HG03575 (cell line): ENCODE results near the gene TIA1.
"Not testable (repeated sequence)": the region's sequence is repeated elsewhere in the genome, so short reads cannot be mapped to it uniquely, and the experiment has no call there.

ENCODE experiments used
- ATAC-seq: cut with Tn5 transposase; IDR thresholded peaks from one replicate; pipeline ENCODE4 v1.9.1; 2021; ENCODE audit not compliant: unreplicated experiment, insufficient number of reproducible peaks, low FRiP score; ENCODE audit errors: extremely low read depth

TIA1 gene

DNA sequence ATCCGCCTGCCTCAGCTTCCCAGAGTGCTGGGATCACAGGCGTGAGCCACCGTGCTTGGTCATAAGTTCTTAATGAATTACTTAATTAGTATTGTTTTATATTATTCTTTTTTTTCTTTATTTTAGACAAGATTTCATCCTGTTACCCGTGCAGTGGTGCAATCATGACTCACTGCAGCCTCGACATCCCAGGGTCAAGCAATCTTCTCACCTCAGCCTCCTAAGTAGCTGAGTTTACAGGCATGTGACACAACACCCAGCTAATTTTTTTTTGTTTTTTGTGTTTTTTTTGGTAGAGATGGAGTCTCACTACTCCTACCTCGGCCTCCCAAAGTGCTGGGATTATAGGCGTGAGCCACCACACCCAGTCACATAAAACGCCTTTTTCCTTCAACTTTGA lies 74.9 kb downstream of the TIA1 start:
- ATAC-seq: no peak

DNA sequence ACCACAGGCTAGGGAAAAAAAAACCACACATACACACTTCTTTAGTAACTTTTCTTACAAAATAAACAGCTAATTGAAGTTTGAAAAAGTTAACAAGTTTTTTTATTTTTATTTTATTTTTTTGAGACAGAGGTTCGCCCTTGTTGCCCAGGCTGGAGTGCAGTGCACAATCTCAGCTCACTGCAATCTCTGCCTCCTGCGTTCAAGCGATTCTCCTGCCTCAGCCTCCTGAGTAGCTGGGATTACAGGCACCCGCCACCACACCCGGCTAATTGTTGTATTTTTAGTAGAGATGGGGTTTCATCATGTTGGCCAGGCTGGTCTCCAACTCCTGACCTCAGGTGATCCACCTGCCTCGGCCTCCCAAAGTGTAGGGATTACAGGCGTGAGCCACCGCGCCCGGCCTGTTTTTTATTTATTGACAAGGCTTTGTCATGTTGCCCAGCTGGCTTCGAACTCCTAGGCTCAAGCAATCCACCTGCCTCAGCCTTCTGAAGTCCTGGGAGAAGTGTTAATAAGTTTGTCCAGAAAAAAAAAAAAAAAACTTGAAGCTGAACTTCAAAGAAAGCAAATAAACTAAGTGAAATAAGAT lies 78.7 kb downstream of the TIA1 start:
- ATAC-seq: not testable (repeated sequence)

DNA sequence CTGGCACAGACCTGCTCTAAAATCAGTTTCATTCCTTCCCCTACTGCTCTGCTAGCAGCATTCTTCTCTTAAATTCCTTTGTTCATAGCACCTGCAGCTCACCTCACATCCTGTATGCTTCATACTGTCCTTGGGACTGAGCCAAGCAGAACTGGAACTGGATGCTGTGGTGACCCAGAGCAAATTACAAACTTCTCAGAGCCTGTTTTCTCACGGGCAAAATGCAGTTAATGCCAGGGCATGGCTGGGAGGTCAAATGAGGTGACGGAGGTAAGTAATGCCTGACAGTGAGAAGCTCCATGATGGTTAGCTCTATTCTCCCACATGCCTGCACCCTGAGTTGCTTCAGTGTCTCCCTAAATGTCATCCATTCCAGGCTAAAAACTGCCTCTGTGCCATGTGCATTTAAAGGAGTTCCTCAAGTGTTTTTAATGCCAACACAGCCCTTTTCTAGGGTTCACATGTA lies 87.3 kb downstream of the TIA1 start:
- no peak for ATAC-seq

DNA sequence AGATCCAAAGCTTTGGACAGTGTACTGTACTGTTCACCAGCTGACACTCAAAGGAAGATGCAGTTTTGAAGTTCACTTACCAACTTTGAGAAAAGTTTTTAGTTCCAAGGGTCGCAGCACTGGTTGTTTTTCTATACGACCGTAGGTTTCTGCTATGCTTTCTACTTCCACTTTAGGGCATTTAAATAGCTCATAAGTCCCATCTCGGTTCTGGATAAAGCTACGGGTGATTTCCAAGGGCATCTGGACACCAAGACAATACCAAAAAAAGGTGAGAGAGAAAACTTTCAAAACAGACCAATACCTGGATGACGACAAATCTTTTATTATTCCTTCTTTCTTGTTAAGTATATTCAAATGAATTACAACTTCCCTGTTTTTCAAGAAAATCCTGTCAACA lies 87.9 kb downstream of the TIA1 start:
- no peak for ATAC-seq
